ENCODE results near the gene HEATR5A.

GRCh38 chr14:31360919-31361662 lies 59.3 kb downstream of the HEATR5A start:
- TF ChIP-seq CTCF (IDR thresholded peaks at IDR 0.05) (no peak), REST (IDR thresholded peaks at IDR 0.05; ENCODE audit: low read depth, low read length) (no peak), IRF3 (IDR thresholded peaks at IDR 0.05; ENCODE audit: low read depth, low read length) (no peak), TCF12 (IDR thresholded peaks at IDR 0.05) (no peak), SMC3 (IDR thresholded peaks at IDR 0.05; ENCODE audit: low read depth, low read length) (no peak), NRF1 (IDR thresholded peaks at IDR 0.05; ENCODE audit: low read depth, low read length) (no peak), RFX5 (IDR thresholded peaks at IDR 0.05; ENCODE audit: low read length) (no peak), GATA2 (CRISPR knock-in tag; IDR thresholded peaks at IDR 0.05) (no peak), RCOR1 (IDR thresholded peaks at IDR 0.05; ENCODE audit: low read length) (no peak), POLR2AphosphoS5 (IDR thresholded peaks at IDR 0.05; ENCODE audit: low read depth, low read length) (no peak), FOXM1 (IDR thresholded peaks at IDR 0.05; ENCODE audit: low read depth) (no peak), TAF1 (IDR thresholded peaks at IDR 0.05; ENCODE audit: borderline replicate concordance, low read depth, low read length) (no peak), EZH2phosphoT487 (IDR thresholded peaks at IDR 0.05; ENCODE audit: borderline replicate concordance, low read depth) (no peak)
